ENCODE data around the gene SETD1A. TPM values are rescaled to one million over a fixed set of nuclear protein-coding genes. Genes with fewer than 3 reads are reported as not detected.

Gene SETD1A
- total and polyA plus RNA-seq, 2 of the 8 experiments (the other 6 are each of a cell fraction or from before 2014, with no cell fraction given), result 4.8 to 29.0 TPM

- ChIA-PET POLR2A (ENCODE audit: partially characterized antibody) (interaction anchor here (0.5 to 2.3 kb wide), 7 partner anchors 10 to 47 kb away, joined by 3 to 20 read pairs (median 4); partner anchors contain the start of gene HSD3B7), CTCF (ENCODE audit: partially characterized antibody) (interaction anchor here (0.7 to 2.0 kb wide), 9 partner anchors 9 to 105 kb away, joined by 3 to 27 read pairs (median 4); partner anchors contain the start of gene HSD3B7)
- Histone ChIP-seq H3K79me2 (ENCODE audit: control insufficient read depth in 1 of 2, insufficient read depth in 2 of 2, low read length in 2 of 2) (no peaks in the 10 kb centered on the region), H3K9ac (replicated peaks in 1 of 4; ENCODE audit: extremely low read depth in 1 of 4, low read depth in 3 of 4, low read length in 3 of 4) (peak overlapping the region in 2 of 4 experiments; percentile 48 to 53; a peak in 2 of 7 replicates), H3K4me2 (ENCODE audit: insufficient read depth in 1 of 2, low read depth in 2 of 2, low read length in 2 of 2) (peak overlapping the region; percentile 95 to 100), H2AFZ (ENCODE audit: low read length) (peak overlapping the region; percentile 61; the same call in 1 of the 2 replicates), H3K56ac (replicated peaks; ENCODE audit: insufficient read length, low read depth, low read length) (peak overlapping the region; percentile 19), H4K20me1 (replicated peaks in 1 of 2; ENCODE audit: control insufficient read depth in 1 of 2, insufficient read depth in 2 of 2, low read length in 2 of 2) (no peaks in the 10 kb centered on the region), H3K18ac (ENCODE audit: extremely low read depth, low read length) (peak overlapping the region; percentile 78), H3K23me2 (ENCODE audit: low read depth, low read length) (peaks cover 12% of the 10 kb centered on the region), H4K5ac (ENCODE audit: insufficient read length, low read depth, low read length) (no peak overlapping the region), H3K14ac (ENCODE audit: insufficient read length) (no peak overlapping the region), H3K4ac (replicated peaks; ENCODE audit: insufficient read length, low read depth, low read length) (no peak overlapping the region), H4K91ac (replicated peaks; ENCODE audit: insufficient read length, low read length) (no peak overlapping the region), H2AK5ac (ENCODE audit: low read depth, low read length) (no peak overlapping the region), H2BK5ac (ENCODE audit: low read depth, low read length) (peak overlapping the region; percentile 68; the same call in 1 of the 2 replicates), H3K9me3 (ENCODE audit: insufficient read depth in 2 of 2, low read depth in 1 of 2, low read length in 1 of 2) (no peaks in the 10 kb centered on the region), H3K36me3 (ENCODE audit: control insufficient read depth in 2 of 4, insufficient read depth in 4 of 4, low read length in 3 of 4) (no peaks in the 10 kb centered on the region), H2BK120ac (replicated peaks; ENCODE audit: low read depth, low read length) (no peak overlapping the region), H2BK12ac (ENCODE audit: low read depth, low read length) (peak overlapping the region; percentile 39; the same call in 1 of the 2 replicates), H3K27ac (ENCODE audit: low read depth, low read length) (no peak overlapping the region), H3K4me1 (replicated peaks in 1 of 4; ENCODE audit: control insufficient read depth in 3 of 4, insufficient read depth in 4 of 4, low read length in 3 of 4) (peaks cover 0 to 15% (median 10%) of the 10 kb centered on the region in 4 experiments; a peak in 6 of 7 replicates), H3K27me3 (replicated peaks in 1 of 4; ENCODE audit: control insufficient read depth in 3 of 4, extremely low read depth in 1 of 4, insufficient read depth in 3 of 4, low read length in 3 of 4) (no peaks in the 10 kb centered on the region; a peak in 1 of 7 replicates), H3K23ac (ENCODE audit: insufficient read length) (no peak overlapping the region), H2BK15ac (ENCODE audit: low read length) (peak overlapping the region; percentile 95), H3K79me1 (ENCODE audit: low read depth, low read length) (0 out of 2 replicates have a peak, but pooled peaks cover 4% of the 10 kb centered on the region), H4K8ac (ENCODE audit: extremely low read depth, insufficient read depth, low read length) (no peak overlapping the region), H2BK20ac (ENCODE audit: low read length) (peak overlapping the region; percentile 55; the same call in 1 of the 2 replicates), H3K4me3 (ENCODE audit: extremely low read depth in 1 of 4, insufficient read depth in 2 of 4, low read depth in 3 of 4, low read length in 4 of 4) (peak overlapping the region; percentile 37 to 81 (median 49))
- FAIRE-seq (no peak), DNase-seq (ENCODE audit: low read depth in 1 of 2, low spot score in 2 of 2) (no peak)
- 57% methylated on average over 21 of the region's 21 CpGs; no CpG with 5 or more reads in 1 of the 2 experiments for WGBS, 2 experiments (ENCODE audit: extremely low coverage in 1 of 2, insufficient coverage in 1 of 2, insufficient read length in 1 of 2, insufficient replicate concordance in 2 of 2, low coverage in 1 of 2, low lambda C conversion rate in 2 of 2, missing lambda C conversion rate in 1 of 2)
- TF ChIP-seq RBBP5 (IDR thresholded peaks at IDR 0.05; ENCODE audit: borderline replicate concordance, low read depth, low read length), result peak; percentile 4; the same call in 1 of the 2 replicates
- TF ChIP-seq CBX8 (IDR thresholded peaks at IDR 0.05; ENCODE audit: borderline replicate concordance, low read depth, low read length), result no peak
Observed at GRCh38 chr16:30997725-30998711, 40.5 kb downstream of the SETD1A start.

Measured in H1 (cell line).